ENCODE results near the gene EGR2.
A peak's percentile ranks its signal among the peaks of the same experiment; 100 is the strongest.

The EGR2 gene
- 0.82 to 215 (median 18.5) reads per million in 3 experiments for total RNA-seq

DNA sequence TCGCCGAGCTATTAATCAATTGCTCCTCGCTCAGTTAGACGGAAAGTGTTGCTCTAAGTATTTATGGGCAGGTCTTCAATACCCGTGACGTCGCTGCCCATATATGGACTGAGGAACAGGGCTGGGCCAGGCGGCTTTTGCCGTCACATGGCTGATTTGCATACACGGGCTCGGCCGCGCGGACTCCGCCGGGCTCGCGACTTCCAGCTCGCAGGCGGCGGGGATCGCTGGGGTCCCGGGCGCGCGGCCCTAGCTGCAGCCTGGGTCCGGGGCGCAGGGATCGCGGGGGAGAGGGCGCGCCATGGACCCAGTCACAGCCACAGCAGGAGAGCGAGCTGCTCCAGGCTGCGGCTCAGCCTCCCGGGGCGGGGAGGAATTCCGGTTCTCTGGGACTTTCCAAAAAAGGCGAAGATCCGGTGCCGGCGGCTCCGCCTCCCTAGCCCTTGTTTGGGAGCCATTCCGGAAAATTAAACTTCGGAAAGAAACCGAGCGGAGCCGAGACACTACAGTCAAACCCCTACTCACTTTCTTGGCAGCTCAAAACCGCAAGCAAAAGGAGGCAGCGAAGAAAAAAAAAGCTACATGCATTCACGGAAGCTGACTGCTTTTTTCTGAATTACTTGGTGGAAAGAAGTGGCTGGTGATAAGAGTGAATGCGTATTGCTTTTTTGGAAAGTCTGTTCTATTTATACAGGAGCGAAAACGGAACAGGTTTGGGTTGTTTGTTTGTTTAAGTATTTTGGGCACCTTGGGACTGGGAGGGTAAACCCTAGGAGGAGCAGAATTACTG lies at the start of gene EGR2:
TSS of gene EGR2 (minus strand) at position 36 of the 790 bp plus-strand sequence. CDS start 337 bp downstream, outside the sequence.
- DNase-seq: peak; percentile 97

DNA sequence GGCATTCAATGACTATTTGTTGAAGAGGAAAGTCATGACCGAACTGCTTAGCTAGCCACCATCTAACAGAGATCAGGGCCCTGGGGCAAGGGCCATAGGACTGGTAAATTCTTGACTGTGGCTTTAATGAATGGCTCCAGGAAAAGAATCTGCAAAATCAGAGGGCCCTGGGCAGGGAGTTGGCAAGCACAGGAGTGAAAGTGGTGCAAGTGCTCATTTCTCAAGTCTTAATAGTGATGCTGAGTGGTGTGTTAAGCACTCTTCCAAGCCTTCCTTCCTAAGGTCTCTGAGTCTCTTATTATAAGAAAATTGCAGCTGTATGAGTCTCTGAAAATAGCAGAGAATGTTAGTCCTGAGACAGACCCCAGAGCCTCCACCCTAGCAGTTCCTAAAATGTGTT lies 46.3 kb upstream of the EGR2 start:
- no peak for DNase-seq

DNA sequence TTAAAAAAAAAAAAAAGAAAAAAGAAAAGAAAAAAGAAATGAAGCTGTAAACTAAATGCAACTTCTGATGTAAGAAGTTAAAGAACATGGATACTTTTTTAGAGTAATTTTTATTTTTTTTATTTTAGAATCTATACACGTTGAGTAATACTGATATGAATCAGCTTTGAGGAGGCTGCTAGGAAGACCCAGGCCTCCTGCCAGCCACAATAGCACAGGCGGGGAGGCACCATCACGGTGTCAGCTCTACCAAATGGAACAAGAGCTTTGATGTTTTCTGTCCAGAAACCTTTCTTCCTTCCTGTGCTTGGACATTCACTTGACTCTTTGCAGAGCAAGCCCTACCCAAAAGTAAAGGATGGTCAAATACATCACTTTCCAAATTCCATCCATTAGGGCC lies 45.3 kb upstream of the EGR2 start:
- DNase-seq: no peak

DNA sequence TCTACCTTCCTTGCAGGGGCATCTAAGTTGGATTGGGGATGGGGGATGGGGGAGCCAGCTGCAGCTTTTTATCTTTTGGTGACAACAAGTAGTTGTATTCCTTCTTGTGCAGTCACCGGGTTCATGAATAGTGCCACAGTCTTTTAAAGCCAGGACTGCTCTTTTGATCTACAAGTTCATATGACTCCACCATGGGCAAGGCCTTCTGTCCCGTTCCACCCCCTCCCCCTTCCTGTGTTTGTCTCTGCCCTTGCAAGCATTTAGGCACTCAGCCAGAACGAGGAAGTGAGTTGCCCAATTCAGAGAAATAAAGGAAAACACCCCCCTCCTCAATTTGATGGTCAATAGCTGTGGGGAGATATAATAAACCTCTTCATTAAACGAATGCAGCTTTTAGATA lies 44.8 kb upstream of the EGR2 start:
- DNase-seq: no peak

DNA sequence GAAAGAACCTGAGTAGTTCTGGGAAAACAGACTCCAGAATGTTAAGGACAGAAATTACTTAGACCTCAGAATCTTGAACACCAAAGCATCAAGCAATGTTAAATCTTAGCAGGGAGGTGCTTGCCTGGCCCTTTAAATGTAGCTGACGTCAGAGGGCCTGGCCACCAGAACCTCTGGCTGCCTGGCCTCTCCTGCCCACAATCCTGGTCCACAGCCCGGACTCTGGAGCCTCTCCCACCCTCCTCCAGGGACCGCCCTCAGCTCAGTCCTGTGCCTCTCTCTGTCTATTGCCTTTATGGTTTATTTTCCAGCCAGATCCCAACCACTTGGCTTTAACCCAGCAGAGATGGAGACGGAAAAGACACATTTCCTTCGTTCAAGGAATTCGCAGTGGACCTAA lies 42.2 kb upstream of the EGR2 start:
- DNase-seq: no peak

DNA sequence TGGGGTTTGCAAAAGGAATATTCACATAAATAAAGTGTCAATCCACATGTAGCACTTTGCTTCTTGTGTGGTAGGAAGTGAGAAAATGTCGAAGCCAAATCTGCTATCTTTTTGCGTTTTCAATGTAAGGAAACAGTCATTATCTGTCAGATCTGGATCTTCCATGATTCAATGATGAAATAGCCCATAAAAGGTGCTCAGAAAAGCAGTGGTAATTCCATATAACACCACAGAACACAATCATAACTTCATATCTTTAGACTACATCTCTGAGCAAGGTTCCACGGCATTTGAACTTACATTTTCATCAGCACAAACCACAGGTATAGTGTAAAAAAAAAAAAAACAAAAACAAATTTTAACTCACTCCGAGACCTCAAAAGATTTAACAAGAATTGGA lies 39.9 kb upstream of the EGR2 start:
- DNase-seq: peak; percentile 3

DNA sequence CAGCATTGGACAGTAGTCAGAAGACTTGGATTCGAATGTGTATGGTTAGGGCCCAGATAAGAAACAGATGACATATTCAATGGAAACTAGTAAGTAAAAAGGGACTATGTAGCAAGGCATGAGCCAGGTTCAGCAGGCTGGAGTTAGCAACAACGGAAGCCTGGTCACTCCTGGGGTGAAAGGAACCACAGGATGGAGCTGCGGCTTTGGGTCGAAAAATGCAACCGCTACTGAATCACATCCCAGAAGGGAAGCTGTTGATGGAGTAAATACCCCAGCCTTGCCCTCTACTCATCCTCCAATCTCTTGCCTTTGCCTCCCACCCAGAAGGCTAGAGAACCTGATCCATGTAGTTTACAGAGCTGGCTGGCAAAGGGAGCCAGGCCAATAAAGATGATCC lies 37.5 kb upstream of the EGR2 start:
- no peak for DNase-seq

DNA sequence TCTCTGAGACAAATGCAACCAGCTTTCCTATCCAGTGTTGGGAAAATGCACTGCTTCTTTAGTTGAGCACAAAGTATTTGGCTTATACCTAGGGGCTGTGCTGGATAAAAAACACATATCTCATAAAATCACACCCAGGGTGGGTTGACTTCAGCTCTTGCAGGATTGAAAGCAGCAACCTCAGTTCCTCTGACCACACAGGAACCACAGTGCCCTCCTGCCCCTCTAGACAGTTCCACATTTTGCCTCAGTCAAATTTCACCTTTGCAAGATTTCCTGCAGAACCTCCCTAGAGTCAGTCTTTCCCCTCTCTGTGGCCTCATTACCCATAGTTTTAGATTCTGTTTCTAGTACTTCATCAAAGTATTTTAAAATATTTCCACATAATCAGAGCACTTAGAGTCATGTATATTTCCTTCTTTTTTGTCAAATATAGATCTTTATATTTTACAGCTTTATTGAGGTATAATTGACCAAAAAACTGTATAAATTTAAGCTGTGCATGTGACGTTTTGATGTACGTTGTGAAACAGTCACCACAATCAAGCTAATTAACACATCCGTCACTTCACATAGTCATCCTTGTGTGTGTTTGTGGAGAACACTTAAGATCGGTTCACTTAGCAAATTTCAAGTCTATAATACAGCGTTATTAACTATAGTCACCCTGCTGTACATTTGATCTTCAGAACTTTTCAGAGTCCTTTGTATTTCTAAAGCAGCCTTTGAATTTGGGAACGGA lies 37.0 kb upstream of the EGR2 start:
- DNase-seq: no peak

DNA sequence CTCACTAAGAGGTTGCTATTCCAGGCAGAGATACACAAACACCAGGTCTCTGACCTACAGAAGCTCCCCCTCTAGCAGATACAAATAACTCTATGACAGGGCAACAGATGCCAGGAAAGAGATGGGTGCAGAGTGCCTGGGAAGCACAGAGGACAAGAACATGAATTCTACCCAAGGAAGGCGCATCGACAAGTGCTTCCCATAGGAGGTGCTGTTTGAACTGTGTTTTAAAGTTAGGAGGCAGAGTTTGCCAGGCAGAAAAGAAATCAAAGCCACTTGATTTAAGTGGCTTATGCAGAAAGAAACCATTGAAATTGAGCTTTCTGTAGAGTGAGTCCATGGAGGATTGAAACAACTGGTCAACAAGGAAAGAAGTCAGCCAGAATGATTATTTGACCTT lies 35.3 kb upstream of the EGR2 start:
- DNase-seq: no peak

DNA sequence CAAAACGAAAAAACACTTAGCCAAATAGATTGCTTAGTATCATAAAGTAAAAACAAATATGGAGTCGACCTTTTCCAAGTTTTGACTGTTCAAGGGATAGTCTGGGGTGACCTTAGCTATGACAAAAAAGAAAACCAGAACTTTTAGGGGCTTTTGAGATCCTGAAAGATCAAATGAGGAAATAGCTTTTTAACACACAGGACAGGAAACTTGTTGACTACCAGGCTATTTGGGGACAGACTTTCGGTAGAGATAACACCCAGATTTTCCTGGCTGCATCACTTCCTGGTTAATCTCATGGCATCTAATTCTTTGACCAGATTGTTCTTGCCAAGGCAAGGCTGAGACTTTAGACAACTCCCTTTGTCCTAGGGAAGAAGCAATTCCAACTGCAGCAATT lies 34.5 kb upstream of the EGR2 start:
- DNase-seq: no peak

DNA sequence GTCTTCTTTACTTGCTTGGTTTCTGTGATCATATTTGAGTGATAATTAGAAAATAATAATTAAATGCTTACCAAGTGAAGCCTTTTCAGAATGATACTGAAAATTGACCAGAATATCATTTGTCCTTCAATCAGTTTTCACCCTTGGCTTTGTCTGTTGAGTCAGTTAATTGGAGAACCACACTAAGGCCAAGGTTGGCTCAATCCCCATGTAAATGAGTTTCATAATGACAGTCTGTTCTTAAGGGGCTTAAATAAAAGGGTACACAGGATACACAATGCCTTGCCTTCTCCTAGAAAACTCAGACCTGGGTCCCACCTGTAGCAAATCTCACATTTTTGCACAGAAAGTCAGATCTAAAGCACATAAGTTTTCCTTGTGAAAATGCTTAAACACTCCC lies 31.3 kb upstream of the EGR2 start:
- DNase-seq: no peak

DNA sequence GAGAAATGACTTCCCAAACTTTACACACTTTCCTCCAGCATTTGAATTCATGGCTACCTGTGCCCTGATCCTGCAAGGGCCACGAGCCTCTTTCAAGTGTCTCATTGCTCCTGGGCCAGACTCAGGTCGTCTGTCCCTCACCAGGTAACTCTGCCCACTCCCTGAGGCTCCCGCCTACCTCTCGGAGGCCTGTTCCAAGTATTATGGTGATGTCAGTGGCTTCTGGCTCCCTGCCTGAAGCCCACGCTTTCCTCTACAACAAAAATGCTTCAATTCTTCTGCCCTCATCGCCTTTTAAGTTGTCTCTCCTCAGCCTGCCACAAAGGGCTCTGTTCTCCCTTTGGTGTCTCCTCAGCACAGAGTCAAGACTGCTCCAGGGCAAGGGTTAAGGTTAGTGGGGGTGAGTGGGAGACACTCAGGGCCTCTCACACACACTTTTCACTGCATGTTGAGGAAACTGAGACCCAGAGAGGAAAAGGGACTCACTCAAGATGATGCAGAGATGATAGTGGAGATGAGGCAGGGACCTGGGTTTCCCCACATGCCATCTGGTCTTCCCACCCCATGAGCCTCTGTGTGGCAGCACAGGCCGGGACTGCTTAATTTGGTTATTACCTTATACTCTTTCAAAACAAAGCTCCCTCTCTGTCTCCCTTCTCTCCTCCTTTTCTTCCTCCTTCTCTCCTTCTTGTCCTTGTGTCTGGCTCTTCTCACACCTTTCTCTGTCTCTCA lies 28.3 kb upstream of the EGR2 start:
- no peak for DNase-seq

DNA sequence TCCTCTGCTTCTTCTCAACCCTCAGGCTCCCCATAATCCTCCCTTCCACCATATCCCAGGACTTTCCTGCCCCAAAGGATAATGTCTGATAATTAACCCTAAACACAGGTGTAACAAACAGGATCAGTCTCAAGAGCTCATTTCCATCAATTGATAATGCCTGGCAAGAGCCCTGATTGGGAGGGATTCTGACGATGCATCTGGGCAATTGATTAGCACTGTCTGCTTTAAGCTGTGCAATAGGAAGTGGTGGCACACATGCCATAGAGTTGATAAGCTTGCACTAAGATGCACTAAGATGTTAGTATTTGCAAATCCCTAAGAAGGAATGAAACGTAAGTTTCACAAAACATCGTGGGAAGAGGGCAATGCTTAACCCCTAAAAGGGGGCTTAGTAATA lies 27.4 kb upstream of the EGR2 start:
- no peak for DNase-seq

DNA sequence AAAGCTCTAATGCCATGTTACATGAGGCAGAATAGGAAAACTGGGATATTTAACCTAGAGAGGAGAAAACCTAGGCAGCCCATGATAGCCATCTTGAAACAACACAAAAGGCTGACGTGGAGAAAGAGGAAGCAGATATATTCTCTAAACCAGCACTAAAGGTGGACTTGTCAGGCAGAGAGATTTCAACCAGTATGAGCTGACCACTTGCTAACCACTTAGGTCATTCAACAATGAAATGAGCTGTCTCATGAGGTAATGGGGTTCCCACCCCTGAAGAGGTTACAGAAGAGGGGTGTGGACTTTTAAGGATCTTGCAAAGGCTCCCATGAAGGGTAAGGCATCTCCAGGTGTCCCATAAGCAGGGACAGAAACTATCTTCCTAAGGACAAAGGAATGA lies 26.8 kb upstream of the EGR2 start:
- DNase-seq: no peak

DNA sequence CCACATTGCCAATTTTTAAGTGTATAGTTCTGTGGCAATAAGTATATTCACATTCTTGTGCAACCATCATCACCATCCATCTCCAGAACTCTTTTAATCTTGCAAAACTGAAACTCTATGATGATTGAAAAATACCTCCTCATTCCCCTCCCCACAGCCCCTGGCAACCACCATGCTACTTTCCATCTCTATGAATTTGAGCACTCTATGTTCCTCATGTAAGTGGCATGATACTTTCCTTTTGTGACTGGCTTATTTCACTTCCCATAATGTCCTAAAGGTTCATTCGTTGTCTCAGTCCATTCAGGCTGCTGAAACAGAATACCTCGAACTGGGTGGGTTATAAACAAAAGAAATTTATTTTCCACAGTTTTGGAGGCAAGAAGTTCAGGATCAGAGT lies 23.4 kb upstream of the EGR2 start:
- no peak for DNase-seq

DNA sequence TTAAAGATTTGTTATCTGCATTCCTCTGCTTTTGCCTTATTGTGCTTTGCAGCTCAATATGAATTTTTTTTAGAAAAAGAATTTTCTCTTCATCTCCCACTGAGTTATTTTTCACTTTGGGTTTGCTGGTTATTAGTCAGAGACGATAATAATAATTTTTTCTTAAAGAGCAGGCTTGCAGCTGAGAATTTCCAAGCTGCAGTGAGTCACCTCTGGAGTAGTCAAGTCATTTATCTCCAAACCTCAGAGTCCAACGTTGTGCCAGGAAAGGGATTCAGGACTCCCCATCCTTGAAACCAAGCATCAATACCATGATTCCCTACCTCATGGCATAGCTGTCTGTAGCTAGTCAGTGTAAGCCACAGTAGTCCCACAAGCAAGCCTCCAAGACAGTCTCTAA lies 15.2 kb upstream of the EGR2 start:
- no peak for DNase-seq

DNA sequence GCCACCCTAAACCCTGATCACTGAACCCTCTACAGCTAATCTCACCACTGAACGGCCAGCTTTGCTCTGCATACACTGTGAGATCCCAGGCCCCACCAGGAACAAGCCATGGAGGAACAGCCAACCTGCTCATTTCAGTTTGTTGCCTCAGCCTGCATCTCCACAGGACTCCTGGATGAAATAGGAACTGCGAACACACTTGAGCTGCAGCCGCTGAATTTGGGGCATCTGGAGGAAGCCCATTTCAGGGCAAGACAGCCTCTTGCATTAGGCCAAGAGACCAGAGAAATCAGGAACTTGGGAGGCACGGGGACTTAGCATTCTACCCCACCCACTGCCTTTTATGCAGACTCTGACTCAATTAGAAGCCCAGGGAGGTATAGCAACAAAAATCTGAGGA lies 14.5 kb upstream of the EGR2 start:
- no peak for DNase-seq

DNA sequence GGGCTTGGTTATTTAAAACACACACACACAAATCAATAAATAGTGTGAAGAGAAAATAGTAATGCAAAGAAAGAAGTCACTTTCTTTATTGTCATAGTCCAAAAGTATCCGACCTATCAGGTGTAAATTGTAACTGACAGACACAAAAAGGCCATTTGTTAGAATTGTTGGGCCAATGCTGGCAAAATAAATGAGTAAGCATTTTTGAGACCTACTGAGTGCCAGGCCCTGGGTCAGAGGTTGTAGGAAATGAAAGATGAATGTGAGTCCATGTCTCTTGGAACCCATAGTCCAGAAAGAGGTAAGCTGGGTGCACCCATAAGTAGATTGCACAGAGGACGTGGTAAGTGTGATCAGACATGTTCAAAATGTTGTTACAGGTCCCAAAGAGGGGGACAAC lies 13.5 kb upstream of the EGR2 start:
- no peak for DNase-seq

DNA sequence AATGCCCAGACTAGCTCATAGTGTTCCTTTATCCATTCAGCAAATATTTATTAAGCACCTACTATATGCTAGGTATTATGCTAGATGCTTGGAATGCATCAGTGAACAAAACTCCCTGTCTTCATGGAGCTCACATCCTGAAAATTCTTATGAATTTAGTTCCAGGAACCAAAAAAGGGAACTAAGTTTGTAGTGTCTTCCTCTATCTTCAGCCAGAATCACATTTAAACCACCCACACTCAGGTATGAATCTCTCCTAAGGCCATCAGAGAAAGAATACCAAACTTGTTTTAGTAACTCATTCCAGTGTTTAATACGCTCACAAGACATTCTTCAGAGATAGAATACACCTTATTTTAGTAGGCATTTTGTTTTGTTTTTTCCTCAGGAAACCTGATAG lies 10.1 kb upstream of the EGR2 start:
- DNase-seq: no peak

DNA sequence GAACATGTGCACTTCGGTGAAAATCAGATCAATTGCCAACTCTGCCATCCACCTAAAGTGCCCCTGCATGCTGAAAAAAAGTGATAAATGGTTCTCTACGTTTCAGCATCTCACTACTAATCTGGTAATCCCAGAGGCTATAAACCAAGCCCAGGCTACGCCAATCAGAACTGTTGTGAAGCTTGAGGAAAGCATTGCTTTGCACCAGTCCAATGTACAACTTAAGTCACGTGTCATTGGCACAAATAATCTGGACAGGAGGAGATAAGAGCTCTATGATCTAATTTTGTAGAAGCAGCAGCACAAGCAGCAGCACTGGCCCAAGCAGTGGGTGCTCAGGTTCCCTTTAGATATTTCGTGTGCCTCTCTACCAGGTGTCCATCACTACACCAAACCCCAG lies 4.4 kb upstream of the EGR2 start:
- no peak for DNase-seq

DNA sequence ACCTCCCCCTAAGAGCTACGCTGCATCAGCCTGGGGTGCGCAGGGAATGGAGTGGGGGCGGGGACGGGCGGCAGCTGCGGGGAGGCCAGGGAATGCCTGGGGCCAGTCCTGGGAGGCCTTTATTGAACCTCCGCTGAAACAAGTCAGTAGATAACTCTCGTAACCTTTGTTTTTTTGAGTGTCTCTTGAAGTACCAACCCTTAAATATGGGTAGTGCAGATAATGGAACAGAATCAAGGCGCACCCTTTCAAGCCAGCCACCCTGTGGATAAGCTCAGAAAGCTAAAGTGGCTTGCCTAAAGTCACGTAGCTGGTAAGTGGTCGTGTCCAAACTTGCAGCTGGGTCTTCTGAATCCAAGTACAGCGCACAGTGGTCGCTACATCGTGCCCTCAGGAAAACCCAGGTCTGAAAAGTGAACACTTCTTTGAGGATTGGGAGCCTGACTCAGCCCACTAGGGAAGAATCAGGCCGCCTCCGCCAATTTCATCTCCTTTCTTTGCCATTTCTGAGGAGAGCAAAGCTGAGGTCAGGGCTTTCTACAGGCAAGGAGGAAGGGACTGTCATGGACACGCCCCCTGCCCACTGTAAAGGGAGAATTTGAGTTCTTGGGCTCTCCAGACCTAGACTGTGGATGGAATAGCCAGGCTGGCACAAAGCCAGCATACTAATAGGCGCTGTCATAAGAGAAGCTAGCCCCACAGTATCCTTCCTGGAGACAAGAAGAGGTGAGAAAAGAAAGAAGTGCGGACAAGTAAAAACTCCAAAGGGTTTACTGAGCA lies 3.2 kb upstream of the EGR2 start:
- no peak for DNase-seq

DNA sequence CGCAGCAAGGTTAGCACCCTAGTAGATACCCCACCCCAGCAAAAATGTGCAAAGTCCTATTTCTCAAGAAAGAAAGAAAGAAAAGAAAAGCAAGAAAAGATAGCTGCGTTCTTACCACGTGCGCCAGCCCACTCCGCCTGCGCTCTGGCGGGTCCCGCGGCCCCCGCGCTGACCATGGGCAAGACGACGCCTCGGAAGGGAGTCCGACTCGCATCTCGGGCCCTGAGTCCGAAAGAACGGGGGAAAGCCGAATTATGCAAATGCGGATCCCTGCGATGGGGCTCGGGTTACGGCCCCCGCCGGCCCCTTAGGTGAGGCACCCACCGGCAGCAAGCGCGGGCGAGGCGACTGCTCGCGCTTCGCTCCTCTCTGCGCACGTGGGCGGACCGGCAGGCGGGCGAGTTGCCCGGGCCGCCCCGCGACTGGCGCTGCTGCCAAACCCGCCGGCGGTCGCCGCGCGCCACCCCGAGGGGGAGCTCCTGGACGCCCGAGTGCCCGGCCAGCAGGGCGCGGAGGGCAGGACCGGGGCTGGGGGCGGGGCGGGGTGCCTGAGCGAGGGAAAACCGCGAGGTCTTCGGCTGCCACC lies 2.4 kb upstream of the EGR2 start:
- peak; percentile 25 for DNase-seq

All from central memory CD4-positive, alpha-beta T cell (primary cell).